ENCODE data around the gene OGDHL.

- TF ChIP-seq CTCF (IDR thresholded peaks at IDR 0.05; ENCODE audit: poor library complexity, severe bottlenecking) (no peak), POLR2AphosphoS5 (IDR thresholded peaks at IDR 0.05) (no peak)
Observed at GRCh38 chr10:49690698-49691356, 71.3 kb downstream of the OGDHL start.

Measured in neural cell (in vitro differentiated cells).